ENCODE results near the gene RASGRP2.
"Not testable (repeated sequence)": the region's sequence is repeated elsewhere in the genome, so short reads cannot be mapped to it uniquely, and the experiment has no call there.

Gene RASGRP2

GRCh38 chr11:64717268-64717578 is 26.7 kb downstream of the RASGRP2 start:
- no peak for FAIRE-seq

- FAIRE-seq, result no peak
Observed at GRCh38 chr11:64716473-64717267, 27.3 kb downstream of the RASGRP2 start.

DNA sequence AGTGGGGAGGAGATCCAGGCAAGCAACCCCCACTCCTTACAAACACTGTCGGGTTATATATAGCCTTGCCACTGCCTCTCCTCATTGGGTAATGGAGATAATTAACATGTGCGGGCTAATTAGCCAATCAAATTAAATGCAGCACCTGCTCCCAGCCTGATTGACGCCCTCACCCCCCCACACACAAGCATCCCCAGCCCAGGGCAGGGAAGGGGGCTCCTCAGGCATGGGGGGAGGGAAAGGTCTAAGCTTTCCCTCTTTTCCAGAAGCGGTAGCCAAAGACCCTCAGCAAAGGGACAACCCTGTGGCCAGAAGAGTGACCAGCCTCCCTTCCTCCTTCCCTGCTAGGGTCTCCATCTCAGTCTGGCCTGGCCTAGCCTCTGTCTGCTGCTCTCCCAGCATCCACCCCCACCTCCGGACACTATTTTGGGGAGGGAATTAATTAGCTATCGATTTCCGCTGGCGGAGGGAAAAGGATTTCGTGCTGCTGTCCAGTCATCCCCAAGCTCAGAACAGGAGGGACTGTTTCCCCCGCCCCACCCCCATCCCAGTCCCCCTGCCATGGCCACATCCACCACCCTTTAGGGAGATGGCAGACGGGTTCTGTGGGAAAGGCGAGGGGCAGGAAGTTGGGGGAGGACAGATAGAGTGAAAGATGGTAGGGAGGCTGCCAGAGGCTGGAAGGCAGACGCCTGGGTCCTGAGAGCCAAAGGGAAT is 28.0 kb downstream of the RASGRP2 start:
- FAIRE-seq, result no peak

DNA sequence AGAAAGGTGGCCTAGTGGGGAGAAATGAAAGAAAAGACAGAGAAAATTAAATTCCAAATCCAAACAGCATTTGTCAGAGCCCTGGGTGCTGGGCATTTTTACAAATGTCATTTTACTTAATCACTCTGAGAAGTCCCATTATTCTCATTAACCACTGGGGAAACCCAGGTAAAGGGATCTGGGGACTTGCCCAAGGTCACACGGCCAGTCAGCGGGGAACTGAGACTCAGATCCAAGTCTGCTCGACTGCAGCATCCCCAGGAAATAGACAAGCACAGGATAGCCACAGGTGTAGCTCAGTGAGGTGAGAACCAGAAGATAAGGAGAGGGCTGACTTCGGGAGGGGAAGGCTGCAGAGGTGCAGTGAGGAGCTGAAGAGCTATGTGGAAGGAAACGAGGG is 28.8 kb downstream of the RASGRP2 start:
- FAIRE-seq, result no peak

GRCh38 chr11:64714666-64715065 is 29.3 kb downstream of the RASGRP2 start:
- FAIRE-seq, result no peak

DNA sequence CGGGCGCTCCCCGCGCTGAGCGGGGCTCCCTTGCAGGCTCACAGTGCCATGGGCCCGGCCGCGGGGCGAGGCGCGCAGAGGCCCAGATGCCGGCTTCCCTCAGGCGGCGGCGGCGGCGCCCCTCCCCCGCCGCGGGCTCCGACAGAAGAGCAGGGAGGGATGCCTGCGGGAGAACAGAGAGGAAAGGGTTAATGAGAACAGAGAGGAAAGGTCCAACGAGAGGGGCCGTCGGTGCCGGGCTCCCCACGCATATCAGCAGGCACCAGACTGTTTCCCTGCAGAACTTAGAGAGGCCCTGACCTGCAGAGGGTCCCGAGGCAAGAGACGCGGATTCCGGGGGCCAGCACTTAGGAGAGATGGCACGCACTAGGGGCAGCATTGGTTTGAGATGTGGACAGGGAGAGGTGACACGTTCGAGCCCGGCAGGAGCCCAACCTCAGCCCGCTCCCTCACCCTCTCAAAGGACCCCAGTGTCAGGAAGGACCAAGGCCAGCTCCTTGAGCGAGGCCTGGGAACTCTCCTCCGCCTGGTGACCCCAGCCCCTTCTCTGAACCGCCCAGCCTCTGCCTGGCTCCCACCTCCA is 30.1 kb downstream of the RASGRP2 start:
- no peak for FAIRE-seq

GRCh38 chr11:64713016-64713707 is 30.8 kb downstream of the RASGRP2 start:
- FAIRE-seq, result no peak

DNA sequence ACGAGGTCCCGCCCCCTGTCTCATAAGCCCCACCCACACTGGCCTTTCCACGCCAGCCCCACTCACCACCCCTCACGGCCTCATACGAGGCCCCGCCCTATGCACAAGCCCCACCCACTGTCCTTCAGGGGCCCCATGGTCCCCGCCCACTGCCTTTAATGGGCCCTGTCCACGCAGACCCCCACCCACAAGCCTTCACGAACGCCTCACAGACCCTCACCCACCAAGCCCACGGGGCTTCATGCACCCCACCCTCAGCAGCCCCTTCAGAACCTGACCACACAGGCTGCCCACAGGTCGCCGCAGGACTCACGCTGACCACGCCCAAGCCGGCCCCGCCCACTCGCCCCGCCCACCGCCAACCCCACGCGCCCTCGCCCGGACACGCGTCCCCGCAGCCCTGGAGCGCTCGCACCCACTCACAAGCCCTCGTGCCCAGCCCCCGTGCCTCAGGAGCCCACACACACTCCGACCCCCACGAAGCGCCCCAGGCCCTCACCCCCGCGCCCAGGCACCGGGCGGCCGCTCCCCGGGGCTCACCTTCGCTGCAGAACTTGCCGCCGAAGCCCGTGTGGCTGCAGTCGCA is 31.4 kb downstream of the RASGRP2 start:
- FAIRE-seq, result no peak

GRCh38 chr11:64711956-64712362 is 32.0 kb downstream of the RASGRP2 start:
- FAIRE-seq, result no peak

- no peak for FAIRE-seq
Observed at GRCh38 chr11:64711138-64711955, 32.6 kb downstream of the RASGRP2 start.

DNA sequence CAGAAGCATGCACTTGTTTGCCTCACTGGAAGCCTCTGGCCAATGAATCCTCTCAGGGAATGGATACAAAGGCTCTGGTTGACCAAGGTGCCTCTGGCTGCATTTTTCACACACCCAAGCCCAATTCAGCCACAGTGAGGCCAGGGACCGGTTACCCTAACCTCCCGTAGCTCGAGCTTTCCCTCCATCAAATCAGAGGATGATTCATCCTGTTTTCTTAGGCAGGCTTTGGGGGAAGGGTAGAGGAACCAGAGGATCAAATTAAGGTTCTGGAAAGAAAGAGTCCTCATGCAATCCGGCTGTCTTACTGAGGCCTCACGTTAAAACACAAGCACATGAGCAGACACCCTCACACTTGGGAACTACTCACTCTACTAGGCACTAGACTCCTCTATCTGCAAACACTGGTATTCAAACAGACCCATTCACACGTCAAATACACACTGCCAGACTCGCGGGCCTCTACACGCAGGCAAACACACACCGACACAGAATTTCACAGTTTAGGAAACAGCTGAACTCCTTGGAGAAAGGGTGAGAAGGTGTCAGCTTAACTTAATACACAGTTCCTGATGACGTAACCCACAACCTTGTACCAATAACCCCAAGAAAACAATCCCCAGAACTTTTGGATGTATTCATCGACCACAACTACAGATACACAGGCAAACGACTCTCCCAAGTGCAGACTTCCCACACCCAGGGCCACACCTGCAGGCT is 33.4 kb downstream of the RASGRP2 start:
- no peak for FAIRE-seq

DNA sequence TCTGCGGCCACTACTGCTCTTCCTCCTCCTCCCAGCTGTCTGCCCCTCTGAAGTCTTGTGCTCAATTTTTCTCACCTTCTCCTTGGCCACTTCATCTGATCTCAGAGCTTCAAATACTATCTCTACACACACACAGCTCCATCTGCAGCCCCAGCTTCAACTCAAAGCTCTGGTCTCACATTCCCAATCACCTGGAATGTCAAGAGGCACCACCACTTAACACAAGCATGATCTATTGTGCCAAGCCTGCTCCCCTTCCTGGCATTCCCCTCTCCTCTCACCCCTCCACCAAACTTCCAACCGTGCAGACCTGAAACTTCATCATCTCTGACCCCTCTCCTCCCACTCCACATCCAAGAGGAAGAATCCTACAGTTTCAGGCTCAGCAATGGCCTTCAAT is 38.4 kb downstream of the RASGRP2 start:
- FAIRE-seq, result no peak

- FAIRE-seq, result no peak
Observed at GRCh38 chr11:64703048-64703447, 40.9 kb downstream of the RASGRP2 start.

DNA sequence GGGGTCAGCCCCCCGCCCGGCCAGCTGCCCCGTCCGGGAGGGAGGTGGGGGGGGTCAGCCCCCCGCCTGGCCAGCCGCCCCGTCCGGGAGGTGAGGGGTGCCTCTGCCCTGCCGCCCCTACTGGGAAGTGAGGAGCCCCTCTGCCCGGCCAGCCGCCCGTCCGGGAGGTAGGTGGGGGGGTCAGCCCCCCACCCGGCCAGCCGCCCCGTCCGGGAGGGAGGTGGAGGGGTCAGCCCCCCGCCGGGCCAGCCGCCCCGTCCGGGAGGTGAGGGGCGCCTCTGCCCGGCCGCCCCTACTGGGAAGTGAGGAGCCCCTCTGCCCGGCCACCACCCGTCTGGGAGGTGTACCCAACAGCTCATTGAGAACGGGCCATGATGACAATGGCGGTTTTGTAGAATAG is 42.0 kb downstream of the RASGRP2 start:
- FAIRE-seq, result not testable (repeated sequence)

DNA sequence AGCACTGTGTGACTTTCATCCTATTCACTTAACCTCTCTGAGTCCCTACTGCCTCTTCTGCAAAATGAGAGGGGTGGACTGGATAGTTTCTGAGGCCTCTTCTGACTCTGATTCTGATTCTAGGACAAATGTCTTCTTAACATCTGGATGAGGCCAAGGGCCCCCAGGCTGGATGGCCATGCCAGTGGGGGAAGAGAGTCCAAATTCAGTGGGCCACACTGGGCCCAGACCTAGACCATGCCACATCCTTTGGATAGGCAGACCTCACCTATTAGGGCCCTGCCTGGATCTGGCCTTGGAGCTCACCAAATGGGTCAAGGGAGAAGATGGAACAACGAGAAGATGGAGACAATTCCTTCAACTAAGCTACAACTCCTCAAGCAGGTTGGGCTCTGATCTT is 45.5 kb downstream of the RASGRP2 start:
- FAIRE-seq, result no peak

DNA sequence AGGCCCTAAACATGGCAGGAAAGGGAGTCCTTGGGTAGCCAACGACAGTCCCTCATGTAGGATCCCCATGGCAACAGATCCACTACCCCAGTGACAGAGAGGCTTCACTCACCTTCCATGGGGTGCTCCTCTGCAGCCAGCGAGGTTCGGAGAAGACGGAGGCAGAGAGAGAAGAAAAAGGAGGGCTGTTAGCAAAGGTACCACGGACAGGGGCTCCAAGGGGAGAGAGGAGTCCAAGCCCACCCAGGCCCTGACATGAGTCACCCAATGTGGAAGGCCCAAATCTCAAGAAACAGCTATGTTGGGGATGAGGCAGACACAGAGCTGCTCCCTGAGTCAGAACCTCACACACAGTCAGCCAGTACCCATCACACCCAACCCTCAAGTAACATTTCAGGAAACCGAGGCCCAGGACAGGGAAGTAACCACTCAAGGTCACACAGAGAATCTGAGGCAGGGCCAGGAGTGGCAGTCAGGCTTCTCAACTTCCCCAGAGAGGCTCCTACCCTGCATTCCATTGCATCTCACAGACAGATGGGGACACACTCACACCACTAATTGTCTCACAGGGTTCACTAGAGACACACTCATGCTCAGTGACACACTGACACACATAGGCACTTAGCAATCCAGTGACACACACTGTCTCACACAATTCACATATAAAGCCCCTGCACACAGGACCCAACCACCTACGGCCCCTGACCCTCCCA is 46.1 kb downstream of the RASGRP2 start:
- no peak for FAIRE-seq

DNA sequence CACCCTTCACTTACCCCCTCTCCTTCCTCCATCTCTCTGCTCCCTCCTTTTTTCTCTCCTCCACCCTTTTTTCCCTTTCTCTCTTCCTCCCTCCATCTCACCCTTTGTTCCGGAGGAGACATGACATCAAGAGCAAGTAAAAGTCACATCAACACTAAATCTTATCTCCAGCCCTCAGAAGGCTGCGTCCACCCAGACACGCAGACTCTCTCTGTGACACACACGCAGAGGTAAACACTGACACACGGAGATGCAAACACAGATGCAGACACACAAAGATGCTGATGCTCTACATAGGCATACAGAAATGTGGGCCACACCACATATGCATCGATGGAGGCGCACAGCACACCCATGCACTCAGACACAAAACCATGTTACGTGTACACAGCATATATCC is 47.9 kb downstream of the RASGRP2 start:
- no peak for FAIRE-seq

- no peak for FAIRE-seq
Observed at GRCh38 chr11:64695548-64695947, 48.4 kb downstream of the RASGRP2 start.

- FAIRE-seq, result no peak
Observed at GRCh38 chr11:64694821-64695365, 49.0 kb downstream of the RASGRP2 start.

GRCh38 chr11:64694026-64694755 is 49.8 kb downstream of the RASGRP2 start:
- FAIRE-seq, result no peak
